Caki2 (cell line): Measurements from ENCODE around the gene MAPK8IP3. TPM values are rescaled to one million over a fixed set of nuclear protein-coding genes. Genes with fewer than 3 reads are reported as not detected.

Experiments
- DNase-seq: peaks from one replicate; pipeline ENCODE4 v3.0.0-alpha.2; 2015; ENCODE audit warnings: low read depth
- in situ Hi-C: cut with HindIII; loops from 2 replicates; pipeline ENCODE4 v1.10.0; 2016; ENCODE audit warnings: low sequenced_read_pairs, low pct_unique_long_range_greater_than_20kb, mixed read lengths
- total RNA-seq: library from RNA; depleted of rRNA; stranded (reverse); fragments of >200 nt; shearing (Covaris generic); gene quantifications from 2 replicates; pipeline ENCODE4 v1.2.3, GENCODE V29; 2014; ENCODE audit warnings: low replicate concordance

The MAPK8IP3 gene
- total RNA-seq, 1 experiment from 2014 or later = 13.8 TPM

DNA sequence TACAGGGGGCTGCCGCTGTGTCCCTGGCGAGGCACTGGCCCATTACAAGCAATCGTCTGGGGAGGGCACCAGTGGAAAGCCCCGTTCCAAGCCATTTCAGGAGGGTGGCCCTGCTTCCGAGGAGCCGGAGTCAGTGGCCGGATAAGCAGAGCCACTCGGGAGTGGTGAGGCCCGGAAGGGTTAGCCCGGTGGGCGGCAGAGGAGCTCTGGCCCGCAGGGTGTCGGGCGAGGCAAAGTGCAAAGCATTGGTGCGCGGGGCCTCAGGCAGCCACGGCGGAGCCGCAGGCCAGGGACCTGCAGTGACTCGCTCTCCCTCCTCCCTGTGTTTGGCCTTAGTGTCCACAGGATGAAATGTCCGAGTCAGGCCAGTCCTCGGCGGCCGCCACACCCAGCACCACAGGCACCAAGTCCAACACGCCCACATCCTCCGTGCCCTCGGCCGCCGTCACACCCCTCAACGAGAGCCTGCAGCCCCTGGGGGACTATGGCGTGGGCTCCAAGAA lies 40.7 kb downstream of the MAPK8IP3 start:
- peak; percentile 50 for DNase-seq
- in situ Hi-C loops = no loop called here

DNA sequence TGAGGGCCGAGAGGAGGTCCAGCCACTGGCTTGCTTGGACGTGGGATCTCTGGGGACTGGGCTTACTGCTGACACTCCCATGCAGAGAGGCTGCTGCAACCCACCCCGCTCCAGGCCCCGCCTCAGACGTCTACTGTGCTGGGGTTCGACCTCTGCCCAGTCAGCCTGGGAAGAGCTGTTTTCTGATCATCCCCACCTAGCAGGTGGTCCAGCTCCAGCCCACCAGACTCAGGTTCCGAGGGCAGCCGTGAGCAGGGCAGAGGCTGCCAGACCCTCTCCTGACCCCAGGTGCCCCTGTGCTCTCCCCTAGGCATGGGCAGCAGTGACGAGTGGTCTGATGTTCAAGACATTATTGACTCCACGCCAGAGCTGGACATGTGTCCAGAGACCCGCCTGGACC lies 41.9 kb downstream of the MAPK8IP3 start:
- no peak for DNase-seq

DNA sequence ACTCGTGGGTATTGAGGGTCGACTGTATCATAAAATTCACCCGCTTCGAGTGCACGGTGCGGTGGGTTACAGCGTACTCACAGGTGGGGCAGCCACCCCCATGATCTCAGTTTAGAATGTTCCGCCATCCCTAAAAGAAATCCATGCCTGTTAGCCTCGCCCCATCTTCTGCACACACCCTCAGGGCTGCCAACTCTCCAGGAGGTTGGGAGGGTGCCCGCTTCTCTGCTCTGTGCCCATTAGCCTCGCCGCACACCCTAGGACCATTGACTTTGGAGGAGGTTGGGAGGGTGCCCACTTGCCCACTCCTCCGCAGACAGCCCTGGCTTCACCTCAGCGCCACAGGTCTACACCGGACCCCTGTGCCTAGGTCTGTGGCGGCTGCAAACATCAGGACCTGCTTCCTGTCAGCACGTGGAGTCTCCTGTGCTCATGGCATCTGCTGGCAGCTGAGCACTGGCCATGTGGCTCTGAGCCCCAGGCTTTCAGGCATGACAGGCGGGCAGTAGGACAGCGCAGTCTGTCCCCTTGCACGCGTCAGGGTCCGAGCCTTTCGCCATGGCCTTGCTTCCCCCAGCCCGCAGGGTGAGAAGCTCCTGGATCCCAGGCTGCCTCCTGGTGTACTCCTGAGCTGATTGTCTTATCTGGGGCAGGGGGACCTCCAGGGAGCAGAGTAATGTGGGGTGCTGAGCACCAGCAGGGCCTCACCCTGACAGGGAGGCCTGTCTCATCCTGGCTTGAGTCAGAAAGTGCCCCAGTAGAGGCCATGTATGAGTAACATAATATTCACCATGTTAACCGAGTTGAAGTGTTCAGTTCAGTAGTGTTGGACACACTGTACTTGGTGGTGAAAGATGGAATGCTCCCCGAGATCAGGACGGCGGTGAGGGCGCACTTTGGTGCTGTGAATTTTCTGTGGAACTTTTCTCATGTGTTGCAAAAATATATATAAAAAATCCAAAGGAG lies 43.4 kb downstream of the MAPK8IP3 start:
- in situ Hi-C loops = no loop called here
- DNase-seq = no peak

More for the DNA sequence above, 41.9 kb downstream of the MAPK8IP3 start:
- in situ Hi-C loops = no loop called here

DNA sequence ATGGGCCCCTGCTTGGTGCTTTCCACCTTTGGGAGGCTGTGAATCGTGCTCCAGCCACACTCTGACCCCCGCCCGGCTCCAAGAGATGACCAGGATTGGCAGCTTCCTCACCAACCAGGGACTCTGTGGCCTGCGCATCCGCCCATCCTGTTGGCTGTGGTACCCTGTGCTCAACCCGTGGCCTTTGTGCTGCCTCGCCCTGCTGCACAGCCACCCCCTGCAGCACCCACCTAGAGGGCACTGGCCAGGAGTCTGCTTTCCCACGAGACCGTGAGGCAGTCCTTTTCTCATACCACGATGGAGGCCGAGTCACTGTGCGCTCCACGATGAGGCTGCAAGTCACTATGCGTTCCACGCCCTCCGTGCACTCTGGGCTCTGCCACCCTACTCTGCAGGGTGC lies 46.0 kb downstream of the MAPK8IP3 start:
- no peak for DNase-seq
- in situ Hi-C loops = no loop called here

DNA sequence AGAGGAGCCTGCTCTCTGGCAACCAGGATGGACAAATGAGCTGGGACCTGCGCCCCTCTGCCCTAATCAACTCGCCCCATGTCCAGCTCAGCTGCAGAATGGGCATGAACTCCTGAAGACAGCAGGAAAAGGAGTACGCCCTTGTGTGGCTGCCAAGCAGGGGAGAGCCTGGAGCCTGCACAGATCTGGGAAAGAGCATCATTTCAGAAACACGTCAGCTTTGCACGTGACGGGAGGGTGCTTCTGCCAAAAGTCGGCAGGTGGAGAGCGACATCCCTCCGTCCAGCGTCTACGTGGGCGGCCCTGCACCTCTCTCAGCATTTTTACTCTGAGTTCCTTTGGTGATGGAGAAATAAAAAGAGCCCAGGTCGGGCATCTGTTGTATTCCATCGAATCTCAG lies 46.9 kb downstream of the MAPK8IP3 start:
- in situ Hi-C loops = no loop called here
- DNase-seq = no peak

GRCh38 chr16:1754204-1754603 lies 48.2 kb downstream of the MAPK8IP3 start:
- no peak for DNase-seq
- in situ Hi-C loops = no loop called here

- no peak for DNase-seq
- in situ Hi-C loops = no loop called here
Measured at GRCh38 chr16:1757714-1758461, 51.9 kb downstream of the MAPK8IP3 start.

GRCh38 chr16:1758923-1759322 lies 52.9 kb downstream of the MAPK8IP3 start:
- no peak for DNase-seq
- in situ Hi-C loops = no loop called here

DNA sequence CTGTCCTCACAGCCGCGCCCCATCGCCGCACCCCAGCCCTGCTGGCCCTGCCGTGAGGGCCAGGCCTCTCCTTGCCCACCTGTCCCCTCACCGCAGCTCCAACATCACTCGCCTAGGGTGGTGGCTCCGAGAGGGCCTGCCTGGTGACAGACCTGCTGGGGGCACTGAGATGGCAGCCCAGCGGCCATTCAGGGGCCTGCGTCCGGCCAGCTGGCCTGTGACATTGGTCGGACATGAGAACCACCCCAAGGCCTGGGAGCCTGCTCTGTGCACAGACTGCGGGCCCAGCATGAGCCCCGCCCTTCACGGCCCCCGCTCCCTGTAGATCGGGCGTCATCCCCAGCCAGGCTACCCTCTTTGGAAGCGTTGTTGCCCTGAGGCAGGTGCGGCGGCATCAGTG lies 53.5 kb downstream of the MAPK8IP3 start:
- no peak for DNase-seq
- in situ Hi-C loops = no loop called here

- in situ Hi-C loops = no loop called here
- DNase-seq = no peak
Measured at GRCh38 chr16:1760911-1761310, 54.9 kb downstream of the MAPK8IP3 start.

GRCh38 chr16:1761751-1762150 lies 55.8 kb downstream of the MAPK8IP3 start:
- in situ Hi-C loops = no loop called here

GRCh38 chr16:1762196-1762878 lies 56.3 kb downstream of the MAPK8IP3 start:
- DNase-seq = no peak
- in situ Hi-C loops = no loop called here

More at GRCh38 chr16:1761751-1762150, 55.8 kb downstream of the MAPK8IP3 start:
- no peak for DNase-seq

DNA sequence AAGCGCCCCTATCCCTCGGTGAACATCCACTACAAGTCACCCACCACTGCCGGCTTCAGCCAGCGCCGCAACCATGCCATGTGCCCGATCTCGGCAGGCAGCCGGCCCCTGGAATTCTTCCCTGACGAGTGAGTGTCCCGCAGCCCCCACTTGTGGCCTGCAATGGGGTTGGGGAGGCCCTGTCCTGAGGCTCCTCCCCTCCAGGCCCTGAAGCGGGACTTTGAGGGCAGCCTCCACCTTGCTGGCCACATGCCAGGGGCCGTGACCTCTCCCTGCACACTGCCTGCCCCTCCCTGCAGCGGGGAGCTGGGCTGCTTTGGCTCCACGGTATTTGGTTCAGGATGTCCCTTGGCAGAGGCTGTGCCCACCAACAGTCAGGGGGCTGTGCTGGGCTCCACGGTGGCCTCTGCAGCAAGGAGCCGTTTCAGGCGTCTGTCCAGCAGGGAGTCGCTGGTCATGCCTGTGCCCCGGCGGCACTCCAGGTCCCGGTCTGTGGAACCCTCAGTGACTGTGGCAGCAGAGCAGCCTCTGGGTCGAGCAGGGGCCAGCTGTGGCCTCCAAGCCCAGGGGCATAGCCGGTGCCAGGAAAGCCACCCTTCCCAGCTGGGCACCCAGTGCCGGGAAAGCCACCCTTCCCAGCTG lies 57.0 kb downstream of the MAPK8IP3 start:
- in situ Hi-C loops = no loop called here
- no peak for DNase-seq

- in situ Hi-C loops = no loop called here
- no peak for DNase-seq
Measured at GRCh38 chr16:1763521-1764511, 57.8 kb downstream of the MAPK8IP3 start.

DNA sequence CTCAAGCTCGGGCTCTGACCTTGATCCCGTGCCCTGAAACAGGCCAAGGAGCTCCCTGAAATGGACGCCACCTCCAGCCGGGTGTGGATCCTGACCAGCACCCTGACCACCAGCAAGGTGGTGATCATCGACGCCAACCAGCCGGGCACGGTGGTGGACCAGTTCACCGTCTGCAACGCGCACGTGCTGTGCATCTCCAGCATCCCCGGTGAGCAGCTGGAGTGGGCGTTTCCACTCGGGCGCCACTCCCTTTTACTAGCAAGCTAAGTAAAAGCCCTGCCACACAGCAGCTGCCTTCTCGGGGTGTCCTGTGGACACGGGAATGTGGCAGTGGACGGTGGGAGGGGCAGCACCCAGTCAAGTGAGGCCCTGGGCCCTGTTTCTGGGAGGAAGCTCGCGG lies 59.0 kb downstream of the MAPK8IP3 start:
- in situ Hi-C loops = no loop called here
- no peak for DNase-seq

DNA sequence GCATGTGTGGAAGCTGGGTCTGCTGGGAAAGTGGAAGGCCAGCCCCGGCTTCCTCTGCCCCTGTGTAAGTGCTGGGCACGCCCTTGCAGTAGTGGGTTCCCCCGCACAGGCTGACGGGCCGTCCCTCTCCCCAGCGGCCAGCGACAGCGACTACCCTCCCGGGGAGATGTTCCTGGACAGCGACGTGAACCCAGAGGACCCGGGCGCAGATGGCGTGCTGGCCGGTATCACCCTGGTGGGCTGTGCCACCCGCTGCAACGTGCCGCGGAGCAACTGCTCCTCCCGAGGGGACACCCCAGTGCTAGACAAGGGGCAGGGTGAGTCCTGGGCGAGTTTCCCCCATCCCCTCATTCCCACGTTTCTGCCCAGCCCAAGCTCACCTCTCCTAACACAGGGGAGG lies 59.8 kb downstream of the MAPK8IP3 start:
- in situ Hi-C loops = no loop called here
- DNase-seq = no peak

GRCh38 chr16:1766231-1766630 lies 60.2 kb downstream of the MAPK8IP3 start:
- no peak for DNase-seq
- in situ Hi-C loops = no loop called here
